Panc1 (cell line): ENCODE data around the gene KCNT1. TPM values are rescaled to one million over a fixed set of nuclear protein-coding genes. Genes with fewer than 3 reads are reported as not detected.
A peak's percentile ranks its signal among the peaks of the same experiment; 100 is the strongest.

ENCODE experiments used
- ATAC-seq: fragments of 200-7000 bp; cut with Tn5 transposase; 2 replicates; pipeline ENCODE4 v1.9.1; 2020; ENCODE audit warnings: mild to moderate bottlenecking, moderate library complexity
- BruUV-seq: library from RNA; stranded (reverse); fragments of 400-500 nt; replicated peaks from 2 replicates; lab custom pipeline; 2021; lab: Mats Ljungman, UMichigan
- CTCF ChIA-PET: fragments of 300-600 bp; sonication (Branson Sonifier 250); formaldehyde crosslinking; loops from one replicate; lab custom pipeline; 2022; ENCODE audit warnings: antibody characterized with exemption; lab: Charles Lee
- POLR2A ChIA-PET: fragments of 300-600 bp; sonication (Branson Sonifier 250); formaldehyde crosslinking; loops from one replicate; lab custom pipeline; 2022; ENCODE audit warnings: antibody characterized with exemption; lab: Charles Lee
- DNase-seq: peaks from one replicate; pipeline ENCODE4 v3.0.0-alpha.2; 2010; ENCODE audit warnings: low read depth, low spot score
- H3K27ac ChIP-seq: 2 replicates; pipeline ENCODE4 v1.5.1; 2011; ENCODE audit warnings: mild to moderate bottlenecking, low read length, inconsistent platforms
- H3K27me3 ChIP-seq: fragments of 200-500 bp; sonication (Bioruptor generic); 2 replicates; pipeline ENCODE4 v1.6.0; 2014; ENCODE audit warnings: low read length, inconsistent platforms; ENCODE audit not compliant: control insufficient read depth, insufficient read depth
- H3K36me3 ChIP-seq: fragments of 200-500 bp; sonication (Bioruptor generic); 2 replicates; pipeline ENCODE4 v1.5.1; 2014; ENCODE audit warnings: inconsistent platforms, mild to moderate bottlenecking, low read length, moderate library complexity; ENCODE audit not compliant: control insufficient read depth, insufficient read depth
- H3K4me1 ChIP-seq: 2 replicates; pipeline ENCODE4 v1.5.1; 2011; ENCODE audit warnings: inconsistent platforms, mild to moderate bottlenecking, low read length, moderate library complexity; ENCODE audit not compliant: control insufficient read depth, insufficient read depth
- H3K4me3 ChIP-seq, 2 experiments: 2 replicates each; pipeline ENCODE4 v1.5.1; 2011 to 2012; ENCODE audit warnings: low read depth in 2 of 2, low read length in 2 of 2, mild to moderate bottlenecking in 2 of 2, inconsistent platforms in 1 of 2, moderate library complexity in 1 of 2
- H3K9me3 ChIP-seq: fragments of 200-500 bp; sonication (Bioruptor generic); 2 replicates; pipeline ENCODE4 v1.5.1; 2014; ENCODE audit warnings: low read depth, mild to moderate bottlenecking, inconsistent platforms, low read length, moderate library complexity; ENCODE audit not compliant: control insufficient read depth, insufficient read depth
- CTCF ChIP-seq: fragments of 450-650 bp; IDR thresholded peaks from 2 replicates; pipeline ENCODE4 v1.5.1; 2017; ENCODE audit warnings: mild to moderate bottlenecking
- POLR2AphosphoS5 ChIP-seq: IDR thresholded peaks from 2 replicates; pipeline ENCODE4 v1.6.1; 2012; ENCODE audit warnings: mild to moderate bottlenecking, low read depth, low read length, moderate library complexity
- SIN3A ChIP-seq: IDR thresholded peaks from 2 replicates; pipeline ENCODE4 v1.6.1; 2012; ENCODE audit warnings: low read depth, mild to moderate bottlenecking, low read length, moderate library complexity, borderline replicate concordance; ENCODE audit not compliant: insufficient read depth
- TCF7L2 ChIP-seq: IDR thresholded peaks from 2 replicates; pipeline ENCODE4 v1.6.1; 2011; ENCODE audit warnings: mild to moderate bottlenecking, low read depth, low read length, inconsistent platforms
- in situ Hi-C: cut with HindIII; loops from 2 replicates; pipeline ENCODE4 v1.10.0; 2016; ENCODE audit warnings: low sequenced_read_pairs, low pct_unique_long_range_greater_than_20kb
- intact Hi-C: fragments of 100-400 bp; cut with micrococcal nuclease; formaldehyde crosslinking; loops from one replicate; pipeline ENCODE4 v1.10.0; 2022; ENCODE audit not compliant: unreplicated experiment
- total RNA-seq: library from RNA; stranded (reverse); gene quantifications from one replicate; pipeline ENCODE4 v1.2.1, GENCODE V29; 2021; ENCODE audit not compliant: unreplicated experiment
- TF ChIP-seq, protein P1 (sequence below), 2 experiments: IDR thresholded peaks; 2 replicates each; pipeline ENCODE4 v1.6.1; 2011 to 2012; ENCODE audit warnings: low read depth in 2 of 2, control low read depth in 1 of 2, low read length in 1 of 2, mild to moderate bottlenecking in 1 of 2, moderate library complexity in 1 of 2; ENCODE audit not compliant: insufficient read depth in 1 of 2

The KCNT1 gene
- total RNA-seq, 1 experiment from 2014 or later = not detected

DNA sequence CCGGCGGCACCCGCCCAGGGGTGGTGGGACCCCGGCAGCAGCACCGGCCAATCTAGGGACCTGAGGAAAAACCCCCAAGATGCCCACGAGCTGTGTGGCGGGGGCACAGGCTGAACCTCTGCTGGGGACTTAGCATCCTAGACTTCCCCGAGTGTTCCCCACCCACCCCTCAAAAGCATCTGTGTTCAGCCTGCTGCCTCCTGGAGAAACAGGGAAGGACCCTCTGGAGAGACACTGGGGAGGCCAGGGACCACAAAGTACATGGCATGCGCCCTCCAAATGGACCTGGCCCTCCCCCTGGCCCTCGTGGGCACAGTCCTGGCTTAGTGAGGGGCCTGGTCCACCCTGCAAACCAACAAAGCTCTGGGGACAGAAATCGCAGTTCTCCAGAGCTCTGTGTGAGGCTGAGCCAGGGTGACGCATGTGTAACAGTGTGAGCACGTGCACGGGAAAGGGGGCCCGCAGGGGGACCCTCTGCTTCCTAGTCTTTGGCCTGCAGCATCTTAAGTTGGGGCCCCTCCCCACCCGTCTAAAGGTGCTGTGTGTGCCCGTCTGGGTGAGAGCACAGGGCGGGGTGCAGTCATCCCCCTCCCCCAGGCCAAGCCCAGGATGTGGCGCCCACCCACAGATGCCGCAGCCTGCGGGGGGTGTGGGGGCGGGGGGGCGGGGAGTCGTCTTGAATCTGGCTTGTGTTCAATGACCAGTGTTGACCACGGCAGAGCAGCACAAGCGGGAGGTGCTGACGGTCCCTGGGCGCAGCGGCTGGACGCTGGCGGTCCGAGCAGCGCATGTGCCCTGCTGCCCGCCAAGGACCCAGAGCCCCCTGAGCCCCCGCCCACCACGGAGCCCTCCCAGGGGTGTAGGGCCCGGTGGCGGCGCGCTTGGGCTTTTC is 672 bp upstream of the KCNT1 start:
- Histone ChIP-seq H3K4me3 (no peak overlapping the region), H3K4me1 (no peaks in the 10 kb centered on the region), H3K36me3 (no peaks in the 10 kb centered on the region), H3K9me3 (no peaks in the 10 kb centered on the region), H3K27me3 (no peaks in the 10 kb centered on the region), H3K27ac (no peak overlapping the region)
- peak; percentile 10; the same call in 1 of the 2 replicates for ATAC-seq
- CTCF ChIA-PET = no interaction called here
- intact Hi-C loops (no loop called here), in situ Hi-C loops (no loop called here)
- BruUV-seq = no TSS peak
- no peak for DNase-seq
- no peak for TF ChIP-seq TCF7L2
- TF ChIP-seq CTCF = no peak
- TF ChIP-seq SIN3A = no peak
- no peak for TF ChIP-seq POLR2AphosphoS5
- TF ChIP-seq, protein P1, sequence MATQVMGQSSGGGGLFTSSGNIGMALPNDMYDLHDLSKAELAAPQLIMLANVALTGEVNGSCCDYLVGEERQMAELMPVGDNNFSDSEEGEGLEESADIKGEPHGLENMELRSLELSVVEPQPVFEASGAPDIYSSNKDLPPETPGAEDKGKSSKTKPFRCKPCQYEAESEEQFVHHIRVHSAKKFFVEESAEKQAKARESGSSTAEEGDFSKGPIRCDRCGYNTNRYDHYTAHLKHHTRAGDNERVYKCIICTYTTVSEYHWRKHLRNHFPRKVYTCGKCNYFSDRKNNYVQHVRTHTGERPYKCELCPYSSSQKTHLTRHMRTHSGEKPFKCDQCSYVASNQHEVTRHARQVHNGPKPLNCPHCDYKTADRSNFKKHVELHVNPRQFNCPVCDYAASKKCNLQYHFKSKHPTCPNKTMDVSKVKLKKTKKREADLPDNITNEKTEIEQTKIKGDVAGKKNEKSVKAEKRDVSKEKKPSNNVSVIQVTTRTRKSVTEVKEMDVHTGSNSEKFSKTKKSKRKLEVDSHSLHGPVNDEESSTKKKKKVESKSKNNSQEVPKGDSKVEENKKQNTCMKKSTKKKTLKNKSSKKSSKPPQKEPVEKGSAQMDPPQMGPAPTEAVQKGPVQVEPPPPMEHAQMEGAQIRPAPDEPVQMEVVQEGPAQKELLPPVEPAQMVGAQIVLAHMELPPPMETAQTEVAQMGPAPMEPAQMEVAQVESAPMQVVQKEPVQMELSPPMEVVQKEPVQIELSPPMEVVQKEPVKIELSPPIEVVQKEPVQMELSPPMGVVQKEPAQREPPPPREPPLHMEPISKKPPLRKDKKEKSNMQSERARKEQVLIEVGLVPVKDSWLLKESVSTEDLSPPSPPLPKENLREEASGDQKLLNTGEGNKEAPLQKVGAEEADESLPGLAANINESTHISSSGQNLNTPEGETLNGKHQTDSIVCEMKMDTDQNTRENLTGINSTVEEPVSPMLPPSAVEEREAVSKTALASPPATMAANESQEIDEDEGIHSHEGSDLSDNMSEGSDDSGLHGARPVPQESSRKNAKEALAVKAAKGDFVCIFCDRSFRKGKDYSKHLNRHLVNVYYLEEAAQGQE (IDR thresholded peaks at IDR 0.05; ENCODE audit: insufficient read depth in 1 of 2, low read depth in 2 of 2, low read length in 1 of 2) = no peak
- POLR2A ChIA-PET = no interaction called here

DNA sequence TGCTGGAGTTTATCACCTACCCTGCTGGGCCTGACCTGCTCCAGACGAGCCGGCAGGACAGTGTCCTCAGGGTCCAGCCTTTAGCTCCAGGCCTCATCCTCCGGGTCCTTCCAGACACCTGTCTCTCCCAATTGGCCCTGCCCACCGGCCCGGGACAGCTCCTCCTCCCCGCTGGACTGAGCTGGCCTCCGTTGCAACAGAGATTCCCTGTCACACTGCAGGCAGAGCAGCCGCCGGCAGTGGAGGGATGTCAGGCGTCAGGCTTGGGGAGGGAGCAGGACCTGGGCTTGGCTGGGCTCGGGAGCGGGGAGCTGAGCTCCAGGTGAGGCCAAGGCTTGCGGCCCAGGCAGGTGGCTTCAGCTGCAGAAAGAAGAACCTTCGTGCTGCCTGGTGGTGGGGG is 1.7 kb downstream of the KCNT1 start:
- ATAC-seq (no peak), DNase-seq (no peak)
- ChIA-PET CTCF (no interaction called here), POLR2A (no interaction called here)
- H3K4me3 ChIP-seq = no peak overlapping the region
- no peaks in the 10 kb centered on the region for H3K36me3 ChIP-seq
- no peaks in the 10 kb centered on the region for H3K9me3 ChIP-seq
- no peak overlapping the region for H3K27ac ChIP-seq
- BruUV-seq = no TSS peak
- no peaks in the 10 kb centered on the region; the same call in 1 of the 2 replicates for H3K4me1 ChIP-seq
- in situ Hi-C loops = no loop called here
- intact Hi-C loops = no loop called here
- H3K27me3 ChIP-seq = no peaks in the 10 kb centered on the region
- TF ChIP-seq SIN3A = no peak
- no peak for TF ChIP-seq CTCF
- TF ChIP-seq TCF7L2 = no peak
- TF ChIP-seq, protein P1 (IDR thresholded peaks at IDR 0.05; ENCODE audit: insufficient read depth in 1 of 2, low read depth in 2 of 2, low read length in 1 of 2) = no peak
- TF ChIP-seq POLR2AphosphoS5 = no peak
